ENCODE results near the gene MIAT. TPM values are rescaled to one million over a fixed set of nuclear protein-coding genes. Genes with fewer than 3 reads are reported as not detected.

The MIAT gene
- total and polyA plus RNA-seq, 9 of the 15 experiments (the other 6 are each of a cell fraction or from before 2014, with no cell fraction given): 0.03 to 0.93 (median 0.34) TPM

- TF ChIP-seq REST (IDR thresholded peaks at IDR 0.05; ENCODE audit: borderline replicate concordance) (no peak), REST (CRISPR knock-in tag; IDR thresholded peaks at IDR 0.05; ENCODE audit: low read depth) (no peak)
These were observed 43.5 kb downstream of the MIAT start (continued) for GRCh38 chr22:26700886-26701285.

- in situ Hi-C loops (cut with MboI) (no loop called here), intact Hi-C loops (cut with micrococcal nuclease) (no loop called here)
- WGBS (ENCODE audit: insufficient coverage, low coverage, missing lambda C conversion rate): 23% methylated on average over 1 of the region's 1 CpG
- no peaks in the 10 kb centered on the region for H3K79me2 ChIP-seq (ENCODE audit: control insufficient read depth, insufficient read depth, low read length)
- no peaks in the 10 kb centered on the region; the same call in 2 of the 3 replicates for H3K36me3 ChIP-seq (ENCODE audit: control insufficient read depth, insufficient read depth, low read length)
- H4K20me1 ChIP-seq (replicated peaks; ENCODE audit: control insufficient read depth, insufficient read depth, low read length): no peaks in the 10 kb centered on the region
- H3K9ac ChIP-seq (ENCODE audit: insufficient read depth in 1 of 2, low read depth in 2 of 2, low read length in 2 of 2): no peak overlapping the region
- no peak overlapping the region for H3K4me3 ChIP-seq
- FAIRE-seq (no peak), DNase-seq (ENCODE audit: extremely low read depth in 1 of 4, low spot score in 3 of 4) (no peak), ATAC-seq (no peak)
- no peaks in the 10 kb centered on the region for H3K9me1 ChIP-seq (ENCODE audit: control insufficient read depth, insufficient read depth, low read length)
- H2AFZ ChIP-seq (ENCODE audit: low read depth, low read length): no peak overlapping the region
- ChIA-PET POLR2A (interaction anchor here (0.6 kb wide), 1 partner anchor 30 kb away, joined by 3 read pairs; no protein-coding TSS in a partner anchor), CTCF (ENCODE audit: low intra/inter-chr PET ratio) (no interaction called here)
- H3K9me3 ChIP-seq (replicated peaks; ENCODE audit: control insufficient read depth, insufficient read depth, low read depth, low read length): 0 out of 2 replicates have a peak, but pooled peaks cover 2% of the 10 kb centered on the region
- TF ChIP-seq SPI1 (IDR thresholded peaks at IDR 0.05; ENCODE audit: borderline replicate concordance, low read depth, low read length) (peak; percentile 59; the same call in 1 of the 2 replicates), HEY1 (CRISPR knock-in tag; IDR thresholded peaks at IDR 0.05; ENCODE audit: borderline replicate concordance) (no peak)
- BruUV-seq (replicated peaks): no TSS peak
- no peak overlapping the region for H3K27ac ChIP-seq (ENCODE audit: extremely low read depth, low read depth, low read length)
- no peak overlapping the region for H3K4me2 ChIP-seq (ENCODE audit: insufficient read depth, low read length)
- no peaks in the 10 kb centered on the region for H3K4me1 ChIP-seq (replicated peaks in 1 of 2; ENCODE audit: control insufficient read depth in 2 of 2, insufficient read depth in 2 of 2, low read length in 2 of 2)
- H3K27me3 ChIP-seq (ENCODE audit: control insufficient read depth in 2 of 2, insufficient read depth in 2 of 2, low read length in 2 of 2): no peaks in the 10 kb centered on the region
These were observed 43.9 kb downstream of the MIAT start for GRCh38 chr22:26701323-26701722.
